CD4-positive, alpha-beta T cell treated with Interleukin-15 for 1 hour (primary cell): Measurements from ENCODE around the gene TFDP2.
"Not testable (repeated sequence)": the region's sequence is repeated elsewhere in the genome, so short reads cannot be mapped to it uniquely, and the experiment has no call there.

ENCODE experiments used
- DNase-seq: peaks from one replicate; pipeline ENCODE4 v3.0.0-alpha.2; 2020

The TFDP2 gene

GRCh38 chr3:142148792-142149672, at the start of gene TFDP2:
TSS of gene TFDP2 (minus strand) at chr3:142149544. CDS start at chr3:142101749, 47,795 bp downstream.
- peak; percentile 82 for DNase-seq

- DNase-seq: no peak
Observed at GRCh38 chr3:142188846-142189245, 39.5 kb upstream of the TFDP2 start.

- DNase-seq: peak; percentile 37
Observed at GRCh38 chr3:142180761-142181362, 31.5 kb upstream of the TFDP2 start.

- DNase-seq: no peak
Observed at GRCh38 chr3:142175478-142175877, 26.1 kb upstream of the TFDP2 start.

- no peak for DNase-seq
Observed at GRCh38 chr3:142174559-142174958, 25.2 kb upstream of the TFDP2 start.

- no peak for DNase-seq
Observed at GRCh38 chr3:142168514-142168913, 19.2 kb upstream of the TFDP2 start.

- no peak for DNase-seq
Observed at GRCh38 chr3:142165194-142165593, 15.8 kb upstream of the TFDP2 start.

GRCh38 chr3:142159083-142159740, 9.9 kb upstream of the TFDP2 start:
- DNase-seq: no peak

- DNase-seq: no peak
Observed at GRCh38 chr3:142154186-142154585, 4.8 kb upstream of the TFDP2 start.

GRCh38 chr3:142152384-142152783, 3.0 kb upstream of the TFDP2 start:
- no peak for DNase-seq

GRCh38 chr3:142151828-142152227, 2.5 kb upstream of the TFDP2 start:
- DNase-seq: no peak

GRCh38 chr3:142151240-142151639, 1.9 kb upstream of the TFDP2 start:
- DNase-seq: no peak

- no peak for DNase-seq
Observed at GRCh38 chr3:142150271-142150670, 927 bp upstream of the TFDP2 start.

GRCh38 chr3:142149673-142149992, 289 bp upstream of the TFDP2 start:
- DNase-seq: no peak

- DNase-seq: no peak
Observed at GRCh38 chr3:142148044-142148791, 1.1 kb downstream of the TFDP2 start.

GRCh38 chr3:142144587-142144986, 4.8 kb downstream of the TFDP2 start:
- DNase-seq: not testable (repeated sequence)

- DNase-seq: not testable (repeated sequence)
Observed at GRCh38 chr3:142140608-142141285, 8.6 kb downstream of the TFDP2 start.

GRCh38 chr3:142137089-142137488, 12.3 kb downstream of the TFDP2 start:
- not testable (repeated sequence) for DNase-seq

- DNase-seq: no peak
Observed at GRCh38 chr3:142134799-142135325, 14.5 kb downstream of the TFDP2 start.

GRCh38 chr3:142129516-142130171, 19.7 kb downstream of the TFDP2 start:
- DNase-seq: no peak

- DNase-seq: no peak
Observed at GRCh38 chr3:142127941-142128658, 21.2 kb downstream of the TFDP2 start.
